Panc1 (cell line): ENCODE results near the gene C16orf90. TPM values are rescaled to one million over a fixed set of nuclear protein-coding genes. Genes with fewer than 3 reads are reported as not detected.

ENCODE experiments used
- ATAC-seq: fragments of 200-7000 bp; cut with Tn5 transposase; 2 replicates; pipeline ENCODE4 v1.9.1; 2020; ENCODE audit warnings: mild to moderate bottlenecking, moderate library complexity
- BruUV-seq: library from RNA; stranded (reverse); fragments of 400-500 nt; replicated peaks from 2 replicates; lab custom pipeline; 2021; lab: Mats Ljungman, UMichigan
- CTCF ChIA-PET: fragments of 300-600 bp; sonication (Branson Sonifier 250); formaldehyde crosslinking; loops from one replicate; lab custom pipeline; 2022; ENCODE audit warnings: antibody characterized with exemption; lab: Charles Lee
- POLR2A ChIA-PET: fragments of 300-600 bp; sonication (Branson Sonifier 250); formaldehyde crosslinking; loops from one replicate; lab custom pipeline; 2022; ENCODE audit warnings: antibody characterized with exemption; lab: Charles Lee
- DNase-seq: peaks from one replicate; pipeline ENCODE4 v3.0.0-alpha.2; 2010; ENCODE audit warnings: low read depth, low spot score
- H3K27ac ChIP-seq: 2 replicates; pipeline ENCODE4 v1.5.1; 2011; ENCODE audit warnings: mild to moderate bottlenecking, low read length, inconsistent platforms
- H3K27me3 ChIP-seq: fragments of 200-500 bp; sonication (Bioruptor generic); 2 replicates; pipeline ENCODE4 v1.6.0; 2014; ENCODE audit warnings: low read length, inconsistent platforms; ENCODE audit not compliant: control insufficient read depth, insufficient read depth
- H3K36me3 ChIP-seq: fragments of 200-500 bp; sonication (Bioruptor generic); 2 replicates; pipeline ENCODE4 v1.5.1; 2014; ENCODE audit warnings: inconsistent platforms, mild to moderate bottlenecking, low read length, moderate library complexity; ENCODE audit not compliant: control insufficient read depth, insufficient read depth
- H3K4me1 ChIP-seq: 2 replicates; pipeline ENCODE4 v1.5.1; 2011; ENCODE audit warnings: inconsistent platforms, mild to moderate bottlenecking, low read length, moderate library complexity; ENCODE audit not compliant: control insufficient read depth, insufficient read depth
- H3K4me3 ChIP-seq, 2 experiments: 2 replicates each; pipeline ENCODE4 v1.5.1; 2011 to 2012; ENCODE audit warnings: low read depth in 2 of 2, low read length in 2 of 2, mild to moderate bottlenecking in 2 of 2, inconsistent platforms in 1 of 2, moderate library complexity in 1 of 2
- H3K9me3 ChIP-seq: fragments of 200-500 bp; sonication (Bioruptor generic); 2 replicates; pipeline ENCODE4 v1.5.1; 2014; ENCODE audit warnings: low read depth, mild to moderate bottlenecking, inconsistent platforms, low read length, moderate library complexity; ENCODE audit not compliant: control insufficient read depth, insufficient read depth
- CTCF ChIP-seq: fragments of 450-650 bp; IDR thresholded peaks from 2 replicates; pipeline ENCODE4 v1.5.1; 2017; ENCODE audit warnings: mild to moderate bottlenecking
- POLR2AphosphoS5 ChIP-seq: IDR thresholded peaks from 2 replicates; pipeline ENCODE4 v1.6.1; 2012; ENCODE audit warnings: mild to moderate bottlenecking, low read depth, low read length, moderate library complexity
- REST ChIP-seq, 2 experiments: IDR thresholded peaks; 2 replicates each; pipeline ENCODE4 v1.6.1; 2011 to 2012; ENCODE audit warnings: low read depth in 2 of 2, control low read depth in 1 of 2, low read length in 1 of 2, mild to moderate bottlenecking in 1 of 2, moderate library complexity in 1 of 2; ENCODE audit not compliant: insufficient read depth in 1 of 2
- SIN3A ChIP-seq: IDR thresholded peaks from 2 replicates; pipeline ENCODE4 v1.6.1; 2012; ENCODE audit warnings: low read depth, mild to moderate bottlenecking, low read length, moderate library complexity, borderline replicate concordance; ENCODE audit not compliant: insufficient read depth
- TCF7L2 ChIP-seq: IDR thresholded peaks from 2 replicates; pipeline ENCODE4 v1.6.1; 2011; ENCODE audit warnings: mild to moderate bottlenecking, low read depth, low read length, inconsistent platforms
- in situ Hi-C: cut with HindIII; loops from 2 replicates; pipeline ENCODE4 v1.10.0; 2016; ENCODE audit warnings: low sequenced_read_pairs, low pct_unique_long_range_greater_than_20kb
- intact Hi-C: fragments of 100-400 bp; cut with micrococcal nuclease; formaldehyde crosslinking; loops from one replicate; pipeline ENCODE4 v1.10.0; 2022; ENCODE audit not compliant: unreplicated experiment
- total RNA-seq: library from RNA; stranded (reverse); gene quantifications from one replicate; pipeline ENCODE4 v1.2.1, GENCODE V29; 2021; ENCODE audit not compliant: unreplicated experiment

Gene C16orf90
- total RNA-seq, 1 experiment from 2014 or later = not detected

DNA sequence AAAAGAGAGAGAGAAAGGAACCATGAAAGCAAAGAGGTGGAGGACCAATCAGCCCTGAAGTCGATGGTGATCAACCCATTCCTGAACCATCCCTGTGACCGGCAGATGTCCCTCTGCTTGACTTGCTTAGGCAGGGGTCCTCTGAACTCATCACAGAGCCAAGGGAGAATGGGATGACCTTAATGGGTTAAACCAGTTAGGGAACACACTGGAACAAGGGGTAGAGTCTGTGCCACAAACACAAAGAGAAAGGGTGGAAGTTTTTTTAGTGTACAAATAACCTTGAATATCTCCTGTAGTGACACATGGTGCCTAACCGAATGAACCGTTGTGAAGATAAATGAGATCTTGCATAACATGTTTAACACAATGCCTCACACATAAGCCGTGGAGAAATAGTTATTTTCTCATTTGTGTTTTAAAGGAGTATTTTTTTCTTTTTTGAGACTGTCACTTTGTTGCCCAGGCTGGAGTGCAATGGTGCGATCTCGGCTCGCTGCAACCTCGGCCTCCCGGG, 40.6 kb downstream of the C16orf90 start:
- in situ Hi-C loops (no loop called here), intact Hi-C loops (no loop called here)
- no peaks in the 10 kb centered on the region for H3K27me3 ChIP-seq
- no peaks in the 10 kb centered on the region for H3K9me3 ChIP-seq
- no peak for TF ChIP-seq POLR2AphosphoS5
- TF ChIP-seq CTCF = no peak
- TF ChIP-seq REST (IDR thresholded peaks at IDR 0.05; ENCODE audit: insufficient read depth in 1 of 2, low read depth in 2 of 2, low read length in 1 of 2) = no peak
- no peak for TF ChIP-seq TCF7L2
- TF ChIP-seq SIN3A = no peak
- ATAC-seq (no peak), DNase-seq (no peak)
- no peaks in the 10 kb centered on the region; the same call in 1 of the 2 replicates for H3K36me3 ChIP-seq
- H3K4me1 ChIP-seq = peaks cover 19% of the 10 kb centered on the region
- H3K4me3 ChIP-seq = no peak overlapping the region
- BruUV-seq = no TSS peak
- POLR2A ChIA-PET = no interaction called here
- H3K27ac ChIP-seq = no peak overlapping the region
- CTCF ChIA-PET = no interaction called here

GRCh38 chr16:3454093-3454492, 41.2 kb downstream of the C16orf90 start:
- BruUV-seq = no TSS peak
- ChIA-PET POLR2A (no interaction called here), CTCF (interaction anchor here (0.6 kb wide), 1 partner anchor 346 kb away, joined by 3 read pairs; no protein-coding TSS in a partner anchor)
- in situ Hi-C loops (no loop called here), intact Hi-C loops (no loop called here)
- TF ChIP-seq POLR2AphosphoS5 = no peak
- TF ChIP-seq CTCF = no peak
- TF ChIP-seq TCF7L2 = no peak
- no peak for TF ChIP-seq SIN3A
- no peak for ATAC-seq
- H3K9me3 ChIP-seq = no peaks in the 10 kb centered on the region
- no peaks in the 10 kb centered on the region for H3K27me3 ChIP-seq
- no peak overlapping the region for H3K27ac ChIP-seq
- H3K4me1 ChIP-seq = peaks cover 13% of the 10 kb centered on the region
- no peak for DNase-seq
- H3K36me3 ChIP-seq = no peaks in the 10 kb centered on the region; the same call in 1 of the 2 replicates
- H3K4me3 ChIP-seq = no peak overlapping the region
